HCT116 (cell line): ENCODE data around the gene HORMAD2. TPM values are rescaled to one million over a fixed set of nuclear protein-coding genes. Genes with fewer than 3 reads are reported as not detected.

Experiments used
- ATAC-seq: fragments of 200-7000 bp; cut with Tn5 transposase; 2 replicates; pipeline ENCODE4 v1.9.1; 2020; ENCODE audit warnings: mild to moderate bottlenecking, moderate library complexity
- BruUV-seq: library from RNA; stranded (reverse); fragments of 400-500 nt; replicated peaks from 2 replicates; lab custom pipeline; 2021; lab: Mats Ljungman, UMichigan
- CTCF ChIA-PET: fragments of 300-600 bp; sonication (Branson Sonifier 250); formaldehyde crosslinking; loops from one replicate; lab custom pipeline; 2021; ENCODE audit warnings: antibody characterized with exemption; lab: Charles Lee
- POLR2A ChIA-PET: fragments of 300-600, 350-600 bp; sonication (Branson Sonifier 250); formaldehyde crosslinking; loops from one replicate; lab custom pipeline; 2021; ENCODE audit warnings: antibody characterized with exemption; lab: Charles Lee
- RAD21 ChIA-PET, 2 experiments: fragments of 300-600 bp; sonication (Branson Sonifier 250); formaldehyde crosslinking; loops; one replicate each; lab custom pipeline; 2023; ENCODE audit warnings: low total read pairs in 2 of 2; ENCODE audit not compliant: uncharacterized antibody in 2 of 2, unreplicated experiment in 2 of 2, low non-redundant PET in 1 of 2; lab: Charles Lee
- DNase-seq: peaks from one replicate; pipeline ENCODE4 v3.0.0-alpha.2; 2010; ENCODE audit warnings: low read depth, low spot score
- H2AFZ ChIP-seq: fragments of 200-600 bp; shearing (Covaris generic), sonication (generic); 2 replicates; pipeline ENCODE4 v1.6.1; 2017; ENCODE audit warnings: low read depth, mixed run types, mixed read lengths, antibody characterized with exemption, low read length; ENCODE audit not compliant: poor library complexity, severe bottlenecking
- H3K27ac ChIP-seq: 2 replicates; pipeline ENCODE4 v1.5.1; 2012; ENCODE audit warnings: low read depth, low read length
- H3K27me3 ChIP-seq: fragments of 200-600 bp; sonication (generic); 2 replicates; pipeline ENCODE4 v1.6.1; 2016; ENCODE audit warnings: mixed run types, low read length, mixed read lengths; ENCODE audit not compliant: insufficient read depth
- H3K36me3 ChIP-seq, 2 experiments: fragments of 200-500 bp in 1 of 2; fragments of 200-600 bp in 1 of 2; sonication (Bioruptor generic) in 1 of 2; sonication (generic) in 1 of 2; 2 replicates each; pipeline versions ENCODE4 v1.5.1 to v1.6.1; 2014 to 2016; ENCODE audit warnings: low read length in 2 of 2, inconsistent platforms in 1 of 2, mixed read lengths in 1 of 2, mixed run types in 1 of 2; ENCODE audit not compliant: insufficient read depth in 2 of 2, control insufficient read depth in 1 of 2
- H3K4me1 ChIP-seq, 2 experiments: fragments of 200-600 bp in 1 of 2; sonication (generic) in 1 of 2; 2 replicates each; pipeline versions ENCODE4 v1.5.1 to v1.6.1; 2012 to 2017; ENCODE audit warnings: low read length in 2 of 2, inconsistent platforms in 1 of 2, mild to moderate bottlenecking in 1 of 2, mixed read lengths in 1 of 2, mixed run types in 1 of 2, moderate library complexity in 1 of 2; ENCODE audit not compliant: insufficient read depth in 2 of 2, control insufficient read depth in 1 of 2
- H3K4me2 ChIP-seq: fragments of 200-600 bp; sonication (generic); 2 replicates; pipeline ENCODE4 v1.6.1; 2017; ENCODE audit warnings: mixed run types, low read length, mixed read lengths
- H3K4me3 ChIP-seq, 2 experiments: fragments of 200-600 bp in 1 of 2; sonication (generic) in 1 of 2; replicated peaks in 1 of 2; 2 replicates each; pipeline ENCODE4 v1.5.1; 2011 to 2016; ENCODE audit warnings: low read length in 2 of 2, control low read depth in 1 of 2, low read depth in 1 of 2, mild to moderate bottlenecking in 1 of 2, mixed read lengths in 1 of 2, mixed run types in 1 of 2
- H3K79me2 ChIP-seq: fragments of 200-600 bp; sonication (generic); 2 replicates; pipeline ENCODE4 v1.6.1; 2017; ENCODE audit warnings: mild to moderate bottlenecking, mixed run types, low read length, moderate library complexity, mixed read lengths; ENCODE audit not compliant: insufficient read depth
- H3K9ac ChIP-seq: fragments of 200-600 bp; sonication (generic); 2 replicates; pipeline ENCODE4 v1.6.1; 2016; ENCODE audit warnings: low read length, mixed read lengths
- H3K9me2 ChIP-seq: fragments of 200-600 bp; sonication (generic), shearing (Covaris generic); 2 replicates; pipeline ENCODE4 v1.6.1; 2017; ENCODE audit warnings: mixed run types, mild to moderate bottlenecking, moderate library complexity; ENCODE audit not compliant: insufficient read depth
- H3K9me3 ChIP-seq, 2 experiments: fragments of 200-500 bp in 1 of 2; fragments of 200-600 bp in 1 of 2; sonication (Bioruptor generic) in 1 of 2; sonication (generic) in 1 of 2; 2 replicates each; pipeline ENCODE4 v1.6.1; 2014 to 2017; ENCODE audit warnings: low read length in 2 of 2, mixed read lengths in 2 of 2, inconsistent platforms in 1 of 2, low read depth in 1 of 2, mild to moderate bottlenecking in 1 of 2, mixed run types in 1 of 2, moderate library complexity in 1 of 2; ENCODE audit not compliant: control insufficient read depth in 1 of 2, insufficient read depth in 1 of 2
- H4K20me1 ChIP-seq: fragments of 200-600 bp; sonication (generic), shearing (Covaris generic); 2 replicates; pipeline ENCODE4 v1.6.1; 2017; ENCODE audit warnings: mixed run types, mild to moderate bottlenecking, moderate library complexity; ENCODE audit not compliant: insufficient read depth
- CEBPB ChIP-seq: IDR thresholded peaks from 2 replicates; pipeline ENCODE4 v1.6.1; 2012; ENCODE audit warnings: low read depth
- EGR1 ChIP-seq: IDR thresholded peaks from 2 replicates; pipeline ENCODE4 v1.6.1; 2012; ENCODE audit warnings: low read depth
- EZH2 ChIP-seq: fragments of 200-600 bp; sonication (generic); IDR thresholded peaks from 2 replicates; pipeline ENCODE4 v1.6.1; 2017; ENCODE audit warnings: antibody characterized with exemption, mixed run types
- JUND ChIP-seq: IDR thresholded peaks from 2 replicates; pipeline ENCODE4 v1.6.1; 2012
- POLR2AphosphoS5 ChIP-seq: IDR thresholded peaks from 2 replicates; pipeline ENCODE4 v1.6.1; 2011; ENCODE audit warnings: mild to moderate bottlenecking, low read depth, low read length, moderate library complexity
- ZBTB33 ChIP-seq: IDR thresholded peaks from 2 replicates; pipeline ENCODE4 v1.6.1; 2011; ENCODE audit warnings: mild to moderate bottlenecking, low read length, moderate library complexity; ENCODE audit not compliant: insufficient replicate concordance; ENCODE audit errors: extremely low read depth
- intact Hi-C: fragments of 100-400 bp; cut with micrococcal nuclease; formaldehyde crosslinking; loops from 2 replicates; pipeline ENCODE4 v1.10.0; 2022
- total RNA-seq: library from RNA; stranded (reverse); gene quantifications from one replicate; pipeline ENCODE4 v1.2.1, GENCODE V29; 2021; ENCODE audit not compliant: unreplicated experiment

Gene HORMAD2
- total RNA-seq, 1 experiment from 2014 or later: not detected

- Histone ChIP-seq H2AFZ (no peak overlapping the region), H3K4me2 (peak overlapping the region; percentile 64), H3K36me3 (peaks cover 0 to 7% of the 10 kb centered on the region in 2 experiments; a peak in 1 of 4 replicates), H3K4me3 (peak overlapping the region; percentile 28 to 30; a peak in 3 of 4 replicates), H3K9me2 (no peaks in the 10 kb centered on the region), H3K79me2 (no peaks in the 10 kb centered on the region), H4K20me1 (no peaks in the 10 kb centered on the region), H3K9me3 (peaks cover 0 to 9% of the 10 kb centered on the region in 2 experiments; a peak in 1 of 4 replicates), H3K27me3 (no peaks in the 10 kb centered on the region), H3K4me1 (peaks cover 59 to 84% of the 10 kb centered on the region in 2 experiments), H3K9ac (peak overlapping the region; percentile 80), H3K27ac (peak overlapping the region; percentile 96)
- intact Hi-C loops: no loop called here
- CTCF ChIA-PET: no interaction called here
- RAD21 ChIA-PET: no interaction called here
- ATAC-seq: no peak
- no TSS peak for BruUV-seq
- DNase-seq: no peak
- POLR2A ChIA-PET: interaction anchor here (0.9 to 7.5 kb wide), 11 partner anchors 7 to 98 kb away, joined by 3 to 61 read pairs (median 4); no protein-coding TSS in a partner anchor
- TF ChIP-seq POLR2AphosphoS5 (peak; percentile 49), EGR1 (no peak)
Observed at GRCh38 chr22:30205281-30206115, 125.2 kb downstream of the HORMAD2 start.

DNA sequence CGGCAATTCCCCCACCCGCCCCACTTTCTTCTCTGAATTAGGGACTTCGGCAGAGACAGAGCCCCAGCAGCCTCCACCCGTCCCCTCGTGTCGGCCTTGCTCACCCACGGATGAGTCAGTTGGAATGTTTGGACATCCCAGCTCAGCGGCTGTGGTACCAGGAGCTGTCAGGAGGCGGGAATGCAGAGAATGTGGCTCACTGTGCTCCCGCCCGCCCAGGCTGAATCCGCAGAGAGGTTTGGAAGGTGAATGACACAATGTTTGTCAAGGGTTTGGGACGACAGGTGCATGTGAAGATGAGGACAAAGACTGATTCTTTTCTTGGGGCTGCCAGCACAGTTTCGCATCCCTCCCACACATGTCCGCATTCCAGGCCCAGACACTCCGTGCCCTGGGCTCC is 126.7 kb downstream of the HORMAD2 start:
- H3K9ac ChIP-seq: peak overlapping the region; percentile 80
- no peaks in the 10 kb centered on the region for H3K27me3 ChIP-seq
- no peak overlapping the region for H2AFZ ChIP-seq
- H3K9me2 ChIP-seq: no peaks in the 10 kb centered on the region
- H3K9me3 ChIP-seq: peaks cover 0 to 5% of the 10 kb centered on the region in 2 experiments; a peak in 1 of 4 replicates
- CTCF ChIA-PET: no interaction called here
- no peak for TF ChIP-seq JUND
- TF ChIP-seq POLR2AphosphoS5: no peak; the same call in 1 of the 2 replicates
- peak; percentile 16 for TF ChIP-seq ZBTB33
- TF ChIP-seq CEBPB: no peak
- no peak for TF ChIP-seq EZH2
- peak overlapping the region; percentile 64 for H3K4me2 ChIP-seq
- no peaks in the 10 kb centered on the region for H3K79me2 ChIP-seq
- RAD21 ChIA-PET: interaction anchor here in 1 of 2 experiments (0.6 kb wide), 1 partner anchor 49 kb away, joined by 3 read pairs; no protein-coding TSS in a partner anchor
- DNase-seq: peak; percentile 78
- POLR2A ChIA-PET: interaction anchor here (0.7 to 7.5 kb wide), 8 partner anchors 10 to 1050 kb away, joined by 3 to 61 read pairs (median 3); no protein-coding TSS in a partner anchor
- H3K4me1 ChIP-seq: peaks cover 73 to 91% of the 10 kb centered on the region in 2 experiments
- no peaks in the 10 kb centered on the region for H4K20me1 ChIP-seq
- intact Hi-C loops: no loop called here
- peak overlapping the region; percentile 96 for H3K27ac ChIP-seq
- peaks cover 0 to 2% of the 10 kb centered on the region in 2 experiments; a peak in 1 of 4 replicates for H3K36me3 ChIP-seq
- ATAC-seq: peak; percentile 55
- BruUV-seq: no TSS peak
- H3K4me3 ChIP-seq: no peak overlapping the region
